ENCODE data around the gene RUBCNL. TPM values are rescaled to one million over a fixed set of nuclear protein-coding genes. Genes with fewer than 3 reads are reported as not detected.

Gene RUBCNL
- total RNA-seq, 1 experiment from 2014 or later = not detected

DNA sequence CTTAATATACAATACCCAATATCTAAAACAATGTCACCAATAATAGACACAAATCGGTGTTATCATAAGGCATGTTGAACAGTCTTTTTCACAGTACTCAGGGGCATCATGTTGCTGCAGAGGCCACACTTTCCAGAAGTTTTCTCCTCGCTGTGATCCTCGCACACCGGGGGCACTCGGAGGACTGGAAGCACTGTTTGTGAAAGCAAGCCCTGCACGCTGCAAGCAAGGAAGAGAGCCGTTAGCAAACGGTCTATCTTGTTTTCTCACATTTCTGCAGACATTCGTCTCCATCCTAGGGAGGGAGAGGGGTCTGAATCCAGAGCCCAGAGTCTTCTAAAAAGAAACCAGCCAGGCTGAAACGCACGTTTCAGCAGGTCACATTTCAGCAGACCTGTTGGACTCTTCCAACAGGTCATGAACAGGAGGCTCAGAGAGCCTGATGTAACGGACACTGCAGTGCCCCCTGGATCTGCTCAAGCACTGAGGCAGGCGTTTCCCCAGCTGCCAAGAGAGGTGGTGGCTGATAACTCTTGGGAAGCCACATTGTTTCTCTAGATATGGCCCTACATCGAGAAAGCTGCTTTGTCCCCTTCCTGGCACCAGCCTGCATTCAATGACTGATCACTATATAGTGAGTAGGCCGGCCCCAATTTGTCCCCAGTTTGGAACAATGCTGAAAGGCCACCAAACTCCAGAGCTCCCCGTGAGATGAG, 43.6 kb downstream of the RUBCNL start:
- Mint-ChIP-seq H3K27me3 (ENCODE audit: unreplicated experiment) (peaks cover 13% of the 10 kb centered on the region), H3K36me3 (ENCODE audit: insufficient read depth, unreplicated experiment) (no peaks in the 10 kb centered on the region), H3K9me3 (ENCODE audit: low read depth, unreplicated experiment) (no peaks in the 10 kb centered on the region), H3K4me1 (ENCODE audit: low read depth, unreplicated experiment) (no peaks in the 10 kb centered on the region), H3K27ac (ENCODE audit: unreplicated experiment) (no peak overlapping the region), H3K4me3 (ENCODE audit: low read depth, unreplicated experiment) (no peak overlapping the region)
- CTCF ChIA-PET = no interaction called here
- BruUV-seq (replicated peaks) = no TSS peak
- TF ChIP-seq, protein P1, sequence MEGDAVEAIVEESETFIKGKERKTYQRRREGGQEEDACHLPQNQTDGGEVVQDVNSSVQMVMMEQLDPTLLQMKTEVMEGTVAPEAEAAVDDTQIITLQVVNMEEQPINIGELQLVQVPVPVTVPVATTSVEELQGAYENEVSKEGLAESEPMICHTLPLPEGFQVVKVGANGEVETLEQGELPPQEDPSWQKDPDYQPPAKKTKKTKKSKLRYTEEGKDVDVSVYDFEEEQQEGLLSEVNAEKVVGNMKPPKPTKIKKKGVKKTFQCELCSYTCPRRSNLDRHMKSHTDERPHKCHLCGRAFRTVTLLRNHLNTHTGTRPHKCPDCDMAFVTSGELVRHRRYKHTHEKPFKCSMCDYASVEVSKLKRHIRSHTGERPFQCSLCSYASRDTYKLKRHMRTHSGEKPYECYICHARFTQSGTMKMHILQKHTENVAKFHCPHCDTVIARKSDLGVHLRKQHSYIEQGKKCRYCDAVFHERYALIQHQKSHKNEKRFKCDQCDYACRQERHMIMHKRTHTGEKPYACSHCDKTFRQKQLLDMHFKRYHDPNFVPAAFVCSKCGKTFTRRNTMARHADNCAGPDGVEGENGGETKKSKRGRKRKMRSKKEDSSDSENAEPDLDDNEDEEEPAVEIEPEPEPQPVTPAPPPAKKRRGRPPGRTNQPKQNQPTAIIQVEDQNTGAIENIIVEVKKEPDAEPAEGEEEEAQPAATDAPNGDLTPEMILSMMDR (IDR thresholded peaks at IDR 0.05; ENCODE audit: unreplicated experiment) = no peak
- DNase-seq = no peak
- intact Hi-C loops (cut with micrococcal nuclease; ENCODE audit: unreplicated experiment) = no loop called here

DNA sequence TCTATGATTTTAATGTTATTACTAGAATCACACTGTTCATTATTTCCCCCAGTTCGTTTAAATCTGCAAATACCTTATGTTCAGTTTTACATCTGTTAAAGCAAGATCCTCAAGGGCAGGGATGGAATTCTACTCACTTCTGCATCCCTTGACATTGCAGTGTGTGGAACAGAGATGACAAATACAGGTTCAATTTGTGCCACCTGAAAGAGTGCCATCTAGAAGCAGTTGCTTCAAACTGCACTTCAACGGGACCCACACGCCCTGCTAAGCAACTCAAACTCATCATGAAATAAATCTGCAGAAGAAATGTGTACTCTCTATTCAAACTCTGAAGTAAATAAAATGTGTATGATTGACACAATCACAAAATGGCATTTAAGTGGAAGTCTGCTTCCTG, 44.5 kb downstream of the RUBCNL start:
- TF ChIP-seq, protein P1 (IDR thresholded peaks at IDR 0.05; ENCODE audit: unreplicated experiment) = no peak
- Mint-ChIP-seq H3K4me1 (ENCODE audit: low read depth, unreplicated experiment) (no peaks in the 10 kb centered on the region), H3K36me3 (ENCODE audit: insufficient read depth, unreplicated experiment) (no peaks in the 10 kb centered on the region), H3K27me3 (ENCODE audit: unreplicated experiment) (peaks cover 13% of the 10 kb centered on the region), H3K9me3 (ENCODE audit: low read depth, unreplicated experiment) (no peaks in the 10 kb centered on the region), H3K4me3 (ENCODE audit: low read depth, unreplicated experiment) (no peak overlapping the region), H3K27ac (ENCODE audit: unreplicated experiment) (no peak overlapping the region)
- DNase-seq = no peak
- CTCF ChIA-PET = no interaction called here
- intact Hi-C loops (cut with micrococcal nuclease; ENCODE audit: unreplicated experiment) = no loop called here
- BruUV-seq (replicated peaks) = no TSS peak

GRCh38 chr13:46341112-46341711, 45.8 kb downstream of the RUBCNL start:
- Mint-ChIP-seq H3K27ac (ENCODE audit: unreplicated experiment) (no peak overlapping the region), H3K4me3 (ENCODE audit: low read depth, unreplicated experiment) (no peak overlapping the region), H3K9me3 (ENCODE audit: low read depth, unreplicated experiment) (no peaks in the 10 kb centered on the region), H3K36me3 (ENCODE audit: insufficient read depth, unreplicated experiment) (no peaks in the 10 kb centered on the region), H3K4me1 (ENCODE audit: low read depth, unreplicated experiment) (no peaks in the 10 kb centered on the region), H3K27me3 (ENCODE audit: unreplicated experiment) (peaks cover 7% of the 10 kb centered on the region)
- CTCF ChIA-PET = no interaction called here
- DNase-seq = no peak
- TF ChIP-seq, protein P1 (IDR thresholded peaks at IDR 0.05; ENCODE audit: unreplicated experiment) = no peak
- BruUV-seq (replicated peaks) = no TSS peak
- intact Hi-C loops (cut with micrococcal nuclease; ENCODE audit: unreplicated experiment) = no loop called here

DNA sequence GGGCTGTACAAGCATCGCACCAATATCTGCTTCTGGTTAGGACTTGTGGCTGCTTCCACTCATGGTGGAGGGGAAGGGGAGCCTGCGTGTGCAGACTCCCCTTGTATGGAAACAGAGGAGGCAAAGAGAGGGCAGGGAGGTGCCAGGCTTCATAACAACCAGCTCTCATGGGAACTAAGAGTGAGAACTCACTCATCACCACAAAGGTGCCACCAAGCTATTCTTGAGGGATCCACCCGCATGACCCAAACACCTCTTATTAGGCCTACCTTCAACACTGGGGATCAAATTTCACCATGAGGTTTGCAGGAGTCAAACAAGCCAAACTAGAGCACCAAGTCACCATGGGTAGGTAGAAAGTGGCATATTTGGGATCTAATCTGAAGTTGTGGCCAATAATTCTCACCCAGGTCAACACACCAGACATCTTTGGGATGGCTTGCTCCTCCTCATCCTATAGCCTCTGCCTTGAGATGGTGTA, 46.4 kb downstream of the RUBCNL start:
- Mint-ChIP-seq H3K9me3 (ENCODE audit: low read depth, unreplicated experiment) (no peaks in the 10 kb centered on the region), H3K36me3 (ENCODE audit: insufficient read depth, unreplicated experiment) (no peaks in the 10 kb centered on the region), H3K27ac (ENCODE audit: unreplicated experiment) (no peak overlapping the region), H3K4me3 (ENCODE audit: low read depth, unreplicated experiment) (no peak overlapping the region), H3K27me3 (ENCODE audit: unreplicated experiment) (peaks cover 7% of the 10 kb centered on the region), H3K4me1 (ENCODE audit: low read depth, unreplicated experiment) (no peaks in the 10 kb centered on the region)
- TF ChIP-seq, protein P1 (IDR thresholded peaks at IDR 0.05; ENCODE audit: unreplicated experiment) = no peak
- DNase-seq = no peak
- CTCF ChIA-PET = no interaction called here
- BruUV-seq (replicated peaks) = no TSS peak
- intact Hi-C loops (cut with micrococcal nuclease; ENCODE audit: unreplicated experiment) = no loop called here
